ENCODE data around the gene XRCC3. TPM values are rescaled to one million over a fixed set of nuclear protein-coding genes. Genes with fewer than 3 reads are reported as not detected.

XRCC3 gene
- total RNA-seq, 2 experiments from 2014 or later: 46.2 to 52.5 TPM

Other genes with a start within 250 kb of the XRCC3 start
- gene CKB, start 192.6 kb downstream of the XRCC3 start, total RNA-seq: 1 to 10 TPM; 2.2 to 2.7 TPM
- gene TRMT61A, start 186.3 kb downstream of the XRCC3 start, total RNA-seq: 1 to 10 TPM; 8.5 to 8.8 TPM
- gene BAG5, start 152.8 kb downstream of the XRCC3 start, total RNA-seq: 10 to 100 TPM; 31.1 to 33.2 TPM
- 10 to 100 TPM; 28.3 to 34.3 TPM for gene COA8, start 152.5 kb downstream of the XRCC3 start, total RNA-seq
- 100 to 1,000 TPM; 137 to 140 TPM for gene KLC1, start 86.2 kb downstream of the XRCC3 start, total RNA-seq
- 10 to 100 TPM; 16.7 to 17.4 TPM for gene ZFYVE21, start 359 bp upstream of the XRCC3 start, total RNA-seq
- gene PPP1R13B, start 132.1 kb upstream of the XRCC3 start, total RNA-seq: 10 to 100 TPM; 11.9 to 12.6 TPM
- gene TDRD9, start 213.0 kb upstream of the XRCC3 start, total RNA-seq: 1 to 10 TPM; 1.3 to 2.7 TPM
- not detected for gene RD3L, start 227.1 kb upstream of the XRCC3 start, total RNA-seq

All from activated CD8-positive, alpha-beta T cell treated with anti-CD3 and anti-CD28 coated beads, Interleukin-2, amount 10 ng/mL, durations not matched to agents 7 days and 5 days (primary cell).